ENCODE data around the gene CPED1.
"Not testable (repeated sequence)": the region's sequence is repeated elsewhere in the genome, so short reads cannot be mapped to it uniquely, and the experiment has no call there.

The CPED1 gene

DNA sequence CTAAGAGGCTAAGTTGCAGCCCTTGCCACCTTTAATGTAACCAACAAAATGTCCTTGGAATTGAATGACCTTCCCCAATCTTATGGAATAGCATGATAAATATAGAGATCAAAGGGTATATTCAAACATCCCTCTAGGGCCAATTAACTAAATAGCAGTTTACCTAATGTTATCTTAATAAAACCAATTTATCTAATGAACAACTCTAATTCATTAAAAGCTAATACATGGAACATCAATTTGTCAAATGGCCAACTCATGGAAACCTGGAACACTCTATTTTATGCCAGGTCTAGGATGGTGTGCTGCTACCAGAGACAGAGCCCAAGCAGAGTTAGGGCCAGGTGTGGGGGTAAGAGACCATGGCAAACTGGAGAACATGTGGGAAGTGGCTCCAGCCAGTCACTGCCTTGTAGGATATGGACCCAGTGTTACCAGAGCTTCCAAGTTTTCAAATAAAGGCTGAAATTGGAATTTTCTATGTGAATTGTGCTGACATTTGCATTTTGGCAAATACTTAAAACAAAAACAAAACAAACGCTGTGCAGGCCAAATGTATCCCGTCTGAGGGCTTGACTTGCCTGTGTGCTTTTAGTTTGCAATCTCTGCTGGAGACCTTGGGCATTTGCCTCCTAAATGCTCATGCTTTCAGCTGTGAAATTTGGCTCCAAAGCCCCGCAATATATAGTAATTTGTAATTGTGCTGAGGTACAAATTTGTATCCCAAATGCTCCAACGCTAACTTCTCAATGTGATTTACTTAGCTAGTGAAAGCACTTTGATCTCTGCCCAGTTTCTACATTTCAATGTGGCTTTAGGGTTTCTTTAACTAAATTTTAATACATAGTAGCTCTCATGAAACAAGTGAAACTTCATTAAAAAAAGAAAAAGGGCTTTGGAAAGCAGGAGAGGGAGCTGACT, 55.1 kb downstream of the CPED1 start:
- DNase-seq, result no peak

DNA sequence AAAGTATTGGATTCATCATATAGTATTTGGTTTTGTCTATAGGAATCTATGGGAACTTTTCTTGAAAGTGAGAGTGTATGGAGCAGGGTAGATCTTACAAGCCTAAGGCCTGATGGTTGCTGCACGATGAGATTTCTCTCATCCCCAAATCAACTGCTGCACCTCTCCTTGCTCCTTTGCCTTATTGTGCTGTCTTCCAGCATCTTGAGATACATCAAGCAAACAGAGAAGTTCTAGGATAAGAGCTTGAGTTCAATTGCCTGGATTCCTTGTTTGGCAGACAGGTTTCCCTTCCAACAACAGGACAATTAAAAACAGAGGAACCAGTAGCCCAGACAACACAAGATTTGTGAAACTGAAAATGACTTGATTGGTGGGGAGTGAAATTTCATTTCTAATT, 56.6 kb downstream of the CPED1 start:
- no peak for DNase-seq

- DNase-seq, result no peak
These were observed 57.5 kb downstream of the CPED1 start for GRCh38 chr7:121046009-121046408.

DNA sequence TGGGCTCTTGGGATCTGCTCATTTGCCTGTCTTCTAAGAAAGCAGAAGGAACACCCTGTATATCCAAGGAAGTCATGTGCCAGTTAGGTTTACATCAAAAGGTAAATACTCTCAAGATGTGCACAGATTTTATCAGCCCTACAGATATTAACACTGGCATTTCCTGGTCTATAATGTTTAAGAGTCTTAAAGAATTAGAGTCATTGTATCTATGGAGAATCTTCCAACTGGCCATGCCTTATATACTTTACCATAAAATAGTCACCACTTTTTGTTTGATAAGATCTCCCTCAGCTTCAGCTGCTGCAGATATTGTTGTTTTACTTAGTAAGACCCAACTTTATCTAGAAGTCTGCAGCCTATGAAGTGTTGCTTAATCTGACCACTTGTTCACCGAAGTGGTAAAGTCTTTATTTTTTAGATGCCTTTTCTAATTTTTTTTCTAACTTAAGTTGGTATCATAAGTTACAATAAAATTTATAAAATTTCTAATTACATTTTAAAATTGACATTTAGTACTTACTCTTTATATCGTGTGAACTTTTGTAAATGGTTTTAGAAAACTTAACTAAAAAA, 58.5 kb downstream of the CPED1 start:
- no peak for DNase-seq

DNA sequence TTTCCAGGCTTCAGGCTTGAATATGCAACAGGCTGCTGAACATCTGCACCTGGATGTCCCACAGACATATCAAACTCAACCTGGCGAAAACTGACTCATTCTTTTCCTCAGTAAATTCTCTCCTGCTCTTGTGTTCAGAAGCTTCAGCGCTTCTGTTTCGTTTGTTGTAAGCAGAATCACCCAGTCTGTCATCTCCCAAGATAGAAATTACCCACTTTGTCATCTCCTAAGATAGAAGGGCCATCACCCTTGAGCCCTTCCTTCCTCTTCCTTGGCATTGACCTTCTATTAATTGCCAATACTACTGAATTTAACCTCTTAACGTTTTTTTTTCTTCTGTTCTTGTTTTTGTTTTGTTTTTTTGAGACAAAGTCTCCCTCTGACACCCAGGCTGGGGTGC, 59.7 kb downstream of the CPED1 start:
- no peak for DNase-seq

DNA sequence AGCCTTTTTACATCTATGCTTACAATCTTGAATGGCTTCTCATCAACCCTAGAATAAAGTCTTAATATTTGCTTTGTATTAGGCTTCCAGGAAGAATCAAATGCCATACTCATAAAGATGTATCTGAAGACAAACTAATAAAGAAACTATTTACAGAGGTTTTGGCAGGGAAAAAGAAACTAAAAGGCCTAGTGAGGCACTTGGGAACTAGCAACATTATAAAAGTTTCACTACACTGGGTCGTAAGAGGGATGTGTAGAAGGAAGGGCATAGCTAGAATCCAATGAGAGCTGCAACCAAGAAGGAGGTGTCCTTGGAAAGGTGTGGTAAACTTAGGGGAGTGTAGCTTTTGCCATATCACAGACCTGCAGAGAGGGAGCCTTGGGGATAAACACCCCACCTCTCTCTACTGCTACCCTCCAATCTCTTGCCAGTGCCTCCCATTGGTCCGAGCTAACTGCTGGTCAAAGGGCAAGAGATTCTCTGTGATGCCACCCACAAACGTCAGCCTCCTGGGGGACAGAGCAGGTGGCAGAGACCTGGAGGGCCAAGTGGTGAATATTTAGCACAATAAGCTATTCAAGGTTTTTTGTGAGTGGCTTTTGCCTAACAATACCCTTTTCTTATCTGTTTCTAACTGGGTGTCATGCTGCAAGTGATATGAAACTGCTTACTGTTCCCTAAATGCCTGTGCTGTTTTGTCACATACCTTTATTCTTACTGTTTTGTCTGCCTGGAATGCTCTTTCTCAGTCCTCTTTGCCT, 60.7 kb downstream of the CPED1 start:
- DNase-seq, result no peak

- no peak for DNase-seq
These were observed 61.4 kb downstream of the CPED1 start for GRCh38 chr7:121049897-121050296.

GRCh38 chr7:121053219-121053618, 64.7 kb downstream of the CPED1 start:
- no peak for DNase-seq

DNA sequence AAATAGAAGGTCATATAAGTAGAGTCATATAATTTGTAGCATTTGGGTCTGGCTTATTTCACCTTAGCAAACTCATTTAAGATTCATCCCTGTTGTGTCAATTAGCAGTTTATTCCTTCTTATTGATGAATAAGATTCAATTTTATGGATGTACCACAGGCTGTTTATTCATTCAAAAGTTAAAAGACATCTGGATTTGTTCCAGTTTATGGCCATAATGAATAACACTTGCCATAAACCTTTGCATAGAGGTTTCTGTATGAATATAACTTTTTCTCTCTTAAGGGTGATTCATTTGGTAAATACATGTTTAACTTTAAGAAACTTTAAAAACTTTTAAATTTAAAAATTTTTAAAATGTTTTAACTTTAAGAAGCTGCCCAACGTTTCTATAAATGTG, 66.4 kb downstream of the CPED1 start:
- no peak for DNase-seq

DNA sequence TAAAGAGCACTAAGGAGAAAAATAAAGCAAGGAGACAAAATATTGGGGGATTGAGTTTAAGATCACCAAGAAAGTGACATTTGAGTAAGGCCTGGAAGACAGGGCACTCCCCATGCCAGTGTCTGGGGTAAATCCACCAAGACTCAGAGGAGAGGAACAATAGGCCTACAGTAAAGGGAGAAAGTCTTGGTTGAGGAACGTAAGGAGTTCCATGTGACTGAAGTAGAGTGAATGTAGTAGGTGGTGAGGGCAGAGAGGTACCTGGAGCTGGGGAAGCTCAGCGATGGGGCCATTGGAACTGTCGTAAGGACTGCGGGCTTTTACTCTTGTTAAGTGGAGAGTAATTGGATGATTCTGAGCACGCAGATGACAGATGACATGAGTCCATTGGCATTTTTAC, 69.4 kb downstream of the CPED1 start:
- DNase-seq, result no peak

GRCh38 chr7:121058975-121059374, 70.5 kb downstream of the CPED1 start:
- DNase-seq, result no peak

- DNase-seq, result not testable (repeated sequence)
These were observed 71.5 kb downstream of the CPED1 start for GRCh38 chr7:121059979-121060509.

DNA sequence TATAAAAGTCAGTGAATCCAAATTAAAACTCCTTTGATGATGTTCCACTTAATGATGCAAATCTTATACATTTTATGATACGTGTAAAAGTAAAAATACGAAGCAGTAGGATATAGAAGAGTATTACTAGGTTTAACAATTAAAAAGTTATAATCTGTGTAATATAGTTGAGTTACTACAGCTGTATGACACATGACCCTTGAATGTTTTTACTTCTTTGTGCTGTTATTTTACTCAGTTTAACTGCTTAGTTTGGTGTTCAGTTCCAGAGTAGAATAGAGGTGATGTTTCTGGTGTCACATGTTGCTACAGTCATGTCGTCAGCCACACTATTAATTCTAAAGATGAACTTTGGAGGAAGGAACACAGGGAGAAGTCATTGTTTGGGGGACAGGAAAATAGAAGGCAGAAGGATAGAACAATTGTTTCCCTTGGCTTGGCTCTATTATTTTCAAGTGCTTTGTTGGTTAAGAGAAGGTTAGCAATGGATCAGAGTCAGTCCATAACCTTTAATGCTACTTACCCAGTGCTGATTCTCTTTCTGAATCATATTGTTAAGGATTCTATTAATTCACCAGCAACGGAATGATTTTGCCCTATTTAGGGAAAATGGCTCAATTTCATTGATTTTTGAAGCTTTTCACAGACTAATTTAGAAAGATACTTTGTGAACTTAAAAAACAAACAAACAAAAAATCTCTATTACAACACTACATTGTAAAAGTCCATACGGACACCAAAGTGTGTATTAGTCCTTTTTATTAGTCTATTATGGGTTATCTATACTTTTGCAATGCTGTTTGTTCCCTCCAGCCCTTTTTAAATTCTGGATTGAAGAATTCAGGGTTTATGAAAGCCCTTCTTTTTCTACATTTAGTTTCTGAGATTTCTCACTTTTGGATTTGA, 73.4 kb downstream of the CPED1 start:
- no peak for DNase-seq

- DNase-seq, result no peak
These were observed 74.3 kb downstream of the CPED1 start for GRCh38 chr7:121062671-121063279.

DNA sequence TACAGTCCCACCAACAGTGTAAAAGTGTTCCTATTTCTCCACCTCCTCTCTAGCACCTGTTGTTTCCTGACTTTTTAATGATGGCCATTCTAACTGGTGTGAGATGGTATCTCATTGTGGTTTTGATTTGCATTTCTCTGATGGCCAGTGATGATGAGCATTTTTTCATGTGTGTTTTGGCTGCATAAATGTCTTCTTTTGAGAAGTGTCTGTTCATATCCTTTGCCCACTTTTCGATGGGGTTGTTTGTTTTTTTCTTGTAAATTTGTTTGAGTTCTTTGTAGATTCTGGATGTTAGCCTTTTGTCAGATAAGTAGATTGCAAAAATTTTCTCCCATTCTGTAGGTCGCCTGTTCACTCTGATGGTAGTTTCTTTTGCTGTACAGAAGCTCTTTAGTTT, 79.2 kb downstream of the CPED1 start:
- not testable (repeated sequence) for DNase-seq

DNA sequence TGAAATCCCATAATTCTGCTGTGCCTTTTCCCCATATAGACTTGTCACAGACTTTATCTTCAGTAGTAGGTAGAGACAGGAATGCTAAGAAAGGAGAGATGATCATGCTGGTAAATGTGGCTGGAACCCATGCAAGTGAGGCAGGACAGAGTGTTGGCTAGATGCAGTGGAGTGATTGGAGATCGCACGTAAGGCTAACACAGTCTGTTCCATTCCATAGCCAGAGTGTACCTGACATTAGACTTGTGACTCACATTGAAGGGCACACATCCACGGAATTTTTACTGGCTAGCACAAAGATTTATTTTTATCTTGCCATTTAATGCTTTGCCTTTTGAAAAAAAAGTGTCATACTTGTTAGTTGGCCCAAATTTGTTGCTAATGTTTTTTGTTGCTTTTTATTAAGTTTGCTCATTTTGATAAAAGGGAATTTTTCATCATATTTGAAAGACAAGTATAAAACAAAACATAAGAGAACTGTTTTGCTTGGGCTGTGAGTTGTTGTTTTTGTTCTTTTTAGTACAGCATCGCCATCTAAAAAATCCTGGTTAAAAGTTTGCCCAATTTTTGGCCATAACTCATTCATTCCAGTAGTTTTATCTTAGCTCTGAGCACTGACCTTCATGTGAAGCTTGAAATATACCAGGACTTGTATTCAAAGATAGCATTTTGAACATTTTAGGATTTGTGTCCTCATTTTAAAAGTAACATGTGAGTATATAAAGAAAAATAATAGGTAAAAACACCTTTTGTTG, 81.0 kb downstream of the CPED1 start:
- no peak for DNase-seq

DNA sequence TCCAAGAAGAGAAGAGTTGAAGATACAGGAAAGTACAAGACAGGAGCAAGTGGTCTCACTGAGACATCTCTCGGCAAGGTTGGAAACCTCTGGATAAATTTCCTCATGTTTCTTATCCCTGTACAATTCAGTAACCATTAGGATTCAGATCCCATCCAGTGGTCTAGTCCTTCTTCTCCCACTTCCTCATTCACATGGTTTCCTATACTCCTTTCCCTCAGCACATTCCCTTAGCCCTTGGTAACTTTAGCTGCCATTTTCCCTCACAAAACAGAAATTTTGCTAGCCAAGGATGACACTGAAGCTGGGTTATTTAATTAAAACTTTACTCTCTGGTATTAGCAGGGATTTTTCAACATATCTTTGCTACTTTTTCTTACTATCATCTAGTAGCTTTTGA, 82.6 kb downstream of the CPED1 start:
- DNase-seq, result no peak

GRCh38 chr7:121071662-121072061, 83.2 kb downstream of the CPED1 start:
- no peak for DNase-seq

- no peak for DNase-seq
These were observed 84.3 kb downstream of the CPED1 start for GRCh38 chr7:121072826-121073225.

GRCh38 chr7:121073463-121074099, 85.1 kb downstream of the CPED1 start:
- no peak for DNase-seq

DNA sequence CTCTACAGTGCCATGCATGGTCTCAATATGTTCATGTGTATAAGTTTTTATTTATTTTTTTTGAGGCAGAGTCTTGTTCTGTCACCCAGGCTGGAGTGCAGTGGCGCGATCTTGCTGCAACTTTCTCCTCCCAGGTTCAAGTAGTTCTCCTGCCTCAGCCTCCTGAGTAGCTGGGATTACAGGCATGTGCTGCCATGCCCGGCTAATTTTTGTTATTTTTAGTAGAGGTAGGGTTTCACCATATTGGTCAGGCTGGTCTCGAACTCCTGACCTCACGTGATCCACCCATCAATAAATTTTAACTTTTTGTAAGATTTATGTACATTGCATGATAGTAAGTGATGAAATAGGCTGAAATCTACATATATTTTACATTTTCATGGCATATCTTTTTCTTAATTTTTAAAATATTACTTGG, 86.9 kb downstream of the CPED1 start:
- DNase-seq, result not testable (repeated sequence)

Data from activated CD8-positive, alpha-beta memory T cell treated with anti-CD3 and anti-CD28 coated beads, Interleukin-2, amount 50 U/mL, for 48 hours (primary cell).